ENCODE measurements around the gene SLC8A3. TPM values are rescaled to one million over a fixed set of nuclear protein-coding genes. Genes with fewer than 3 reads are reported as not detected.

Gene SLC8A3
- total RNA-seq, 1 donor from 2014 or later, result 0.68 TPM

GRCh38 chr14:70177081-70177800 is 11.5 kb downstream of the SLC8A3 start:
- DNase-seq, result no peak

DNA sequence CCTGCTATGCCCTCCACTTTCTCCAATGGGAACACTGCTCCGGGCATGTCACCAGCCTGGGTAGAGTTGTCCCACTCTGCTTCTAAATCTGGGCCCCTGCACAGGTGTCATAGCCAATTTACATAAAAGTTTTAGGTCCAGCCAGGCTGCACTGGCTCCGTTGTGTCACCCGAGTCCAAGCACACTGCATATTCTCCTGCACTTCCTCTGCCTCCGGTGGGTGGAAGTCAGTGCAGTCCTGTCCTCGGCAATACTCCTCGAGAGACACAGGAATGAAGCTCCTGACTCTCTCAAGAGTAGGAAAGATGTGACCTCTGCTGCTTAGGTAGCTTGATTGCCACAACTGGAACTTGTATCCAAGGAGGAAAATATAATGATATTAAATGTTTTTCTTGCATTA is 15.2 kb downstream of the SLC8A3 start:
- DNase-seq, result no peak

- no peak for DNase-seq
Observed at GRCh38 chr14:70171726-70172125, 17.0 kb downstream of the SLC8A3 start.

GRCh38 chr14:70170976-70171375 is 17.8 kb downstream of the SLC8A3 start:
- DNase-seq, result no peak

DNA sequence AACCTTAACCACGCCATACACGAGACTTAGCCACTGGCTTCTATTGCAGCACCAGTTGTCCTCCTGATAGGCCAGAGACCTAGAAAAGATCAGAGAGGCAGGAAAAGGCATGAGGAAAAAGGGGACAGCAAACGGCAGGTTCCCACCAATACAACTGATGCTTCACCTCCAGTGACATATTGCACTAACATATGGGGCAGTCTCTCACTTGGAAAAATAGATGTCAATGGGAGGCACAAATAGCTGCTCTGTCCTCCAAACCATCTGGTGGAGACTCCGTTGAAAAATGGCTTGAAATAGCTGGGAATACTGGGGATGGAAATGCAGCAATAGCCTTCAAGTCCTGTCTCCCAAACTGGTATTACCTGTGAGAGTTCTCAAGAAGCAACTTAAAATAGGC is 20.3 kb downstream of the SLC8A3 start:
- no peak for DNase-seq

DNA sequence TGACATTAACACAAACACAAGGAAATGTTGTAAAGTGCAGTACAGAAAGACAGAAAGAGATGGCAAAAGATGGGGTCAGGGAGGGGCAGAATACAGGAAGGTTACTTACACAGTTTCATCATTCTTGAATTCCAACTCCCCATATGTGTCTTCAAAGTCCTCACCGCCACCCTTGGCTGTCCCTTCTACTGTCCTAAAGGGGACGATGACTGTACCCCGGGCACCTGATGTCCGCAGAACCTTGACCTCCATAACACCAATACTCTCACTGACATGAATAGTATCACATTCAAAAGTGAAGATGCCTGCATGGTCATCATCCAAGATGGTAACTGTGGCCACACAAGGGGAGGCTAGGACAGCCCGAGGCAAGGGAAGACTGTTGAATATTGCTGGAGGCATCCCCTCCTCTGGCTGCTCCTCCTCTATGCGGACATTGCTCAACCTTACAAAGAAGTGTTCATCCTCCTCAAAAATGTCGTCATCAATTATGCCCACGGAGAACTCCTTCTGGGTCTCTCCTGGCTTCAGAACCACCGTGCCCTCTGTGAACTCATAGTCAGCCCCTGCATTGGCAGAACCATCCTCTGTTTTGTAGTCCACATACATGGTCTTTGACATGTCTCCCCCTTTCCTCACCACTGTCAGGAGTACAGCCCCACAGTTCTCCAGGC is 22.1 kb downstream of the SLC8A3 start:
- DNase-seq, result no peak

- no peak for DNase-seq
Observed at GRCh38 chr14:70162358-70162757, 26.4 kb downstream of the SLC8A3 start.

DNA sequence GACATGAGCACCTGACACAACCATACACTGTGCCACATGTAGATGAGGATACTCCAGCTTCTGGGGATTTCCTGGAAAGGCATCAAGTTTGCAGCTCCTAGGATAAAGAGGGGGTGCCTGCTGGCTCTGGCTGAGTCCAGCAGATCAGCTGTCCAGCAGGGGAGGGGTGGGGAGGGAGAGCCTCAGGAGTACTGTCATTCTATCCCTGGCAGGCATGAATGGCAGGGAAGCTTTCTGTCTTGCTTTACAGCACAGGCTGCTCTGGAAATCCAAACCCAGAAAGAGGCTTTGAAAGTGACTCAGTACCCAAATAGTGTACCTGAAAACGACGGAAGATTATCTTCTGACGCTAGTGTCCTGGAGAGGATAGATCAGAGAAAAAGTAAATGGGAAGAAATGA is 32.2 kb downstream of the SLC8A3 start:
- no peak for DNase-seq

DNA sequence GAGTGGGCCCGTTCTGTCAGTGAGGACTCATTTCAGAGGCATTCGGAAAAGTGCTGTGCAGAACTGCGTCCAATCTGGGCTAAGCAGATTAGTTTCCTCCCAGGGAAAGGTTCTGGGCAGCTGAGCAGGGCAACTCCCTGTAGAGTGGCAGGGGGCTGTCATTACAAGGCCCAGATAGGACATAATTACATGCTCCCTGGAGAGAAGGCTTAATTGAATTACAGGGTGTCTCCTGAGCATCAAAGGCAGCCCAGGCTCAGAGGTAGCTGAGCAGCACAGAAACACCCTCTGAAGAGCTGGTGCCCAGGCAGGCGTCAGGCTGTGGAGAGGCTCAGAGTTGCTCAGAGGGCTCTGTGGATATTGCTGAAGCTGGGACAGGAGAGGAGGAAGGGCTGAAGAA is 36.0 kb downstream of the SLC8A3 start:
- no peak for DNase-seq

DNA sequence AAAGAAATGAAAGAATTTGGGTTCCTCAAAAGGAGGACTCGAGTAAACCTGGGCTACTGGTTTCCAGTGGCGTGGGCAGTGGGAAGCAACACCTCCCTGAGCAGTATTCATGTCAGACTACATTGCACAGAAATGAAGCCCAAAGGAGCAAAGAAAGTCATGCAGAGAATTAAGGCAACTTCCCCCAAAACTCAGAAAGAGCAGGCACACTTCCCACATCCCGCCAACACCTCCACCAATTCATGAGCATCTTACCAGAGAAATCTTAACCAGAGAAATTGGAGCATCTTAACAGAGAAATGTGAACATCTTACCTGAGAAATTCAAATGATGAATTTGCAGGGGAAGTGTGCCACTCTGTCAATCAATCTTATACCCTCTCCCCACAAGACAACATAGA is 36.7 kb downstream of the SLC8A3 start:
- no peak for DNase-seq

- no peak for DNase-seq
Observed at GRCh38 chr14:70149596-70150165, 39.1 kb downstream of the SLC8A3 start.

DNA sequence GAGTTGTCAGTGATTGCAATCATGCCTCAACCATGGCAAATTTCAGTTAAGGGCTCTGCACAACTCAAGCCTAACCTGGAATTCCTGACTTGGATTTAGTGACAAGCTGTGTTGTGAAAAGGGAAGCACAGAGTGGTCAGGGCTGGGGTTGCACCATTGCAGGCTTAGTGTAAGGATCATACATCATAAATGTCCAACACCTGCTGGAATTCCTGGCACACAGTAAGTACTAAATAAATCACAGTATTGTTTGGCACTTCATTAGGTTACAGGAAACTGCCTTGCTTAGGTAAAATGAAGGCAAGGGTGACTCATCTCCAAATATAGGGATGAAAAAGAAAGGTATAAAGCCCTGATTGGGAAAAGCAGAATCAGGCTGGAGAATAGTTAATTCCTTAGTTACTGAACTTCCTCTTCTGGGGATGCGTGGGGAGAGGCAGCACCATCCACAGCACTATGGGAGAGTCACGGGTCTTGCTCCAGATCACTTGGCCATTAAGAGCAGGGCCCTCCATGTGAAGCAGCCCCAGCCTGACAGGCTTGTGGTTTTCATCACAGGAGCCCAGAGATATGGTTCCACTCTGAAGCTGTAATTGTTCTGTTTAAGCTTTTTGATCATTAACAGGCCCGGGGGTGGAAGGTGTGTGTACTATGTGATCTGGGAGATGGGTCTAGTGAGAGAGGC is 39.7 kb downstream of the SLC8A3 start:
- no peak for DNase-seq

- DNase-seq, result no peak
Observed at GRCh38 chr14:70148351-70148750, 40.4 kb downstream of the SLC8A3 start.

GRCh38 chr14:70144046-70144445 is 44.7 kb downstream of the SLC8A3 start:
- DNase-seq, result no peak

- no peak for DNase-seq
Observed at GRCh38 chr14:70143306-70143705, 45.4 kb downstream of the SLC8A3 start.

GRCh38 chr14:70140614-70141013 is 48.1 kb downstream of the SLC8A3 start:
- no peak for DNase-seq

- no peak for DNase-seq
Observed at GRCh38 chr14:70139384-70139783, 49.4 kb downstream of the SLC8A3 start.

DNA sequence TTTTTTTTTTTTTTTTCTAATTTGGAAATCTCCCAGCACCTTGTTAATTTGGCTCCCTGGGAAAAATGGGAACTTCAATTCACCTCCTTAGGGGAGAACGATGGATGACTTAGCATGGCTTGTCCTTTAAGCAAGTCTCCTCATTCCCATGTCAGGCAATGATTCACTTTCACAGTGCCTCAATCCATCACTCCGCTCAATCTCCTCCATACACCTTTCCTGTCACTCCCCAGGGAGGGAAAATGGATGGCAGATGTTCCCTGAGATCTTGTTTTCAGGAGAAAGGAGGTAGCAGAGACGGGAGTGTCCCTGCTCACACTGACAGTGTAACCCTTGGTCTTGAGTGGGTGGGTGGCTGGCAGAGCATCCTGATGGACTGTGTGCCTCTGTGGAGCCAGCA is 51.0 kb downstream of the SLC8A3 start:
- DNase-seq, result no peak

GRCh38 chr14:70133461-70133860 is 55.3 kb downstream of the SLC8A3 start:
- DNase-seq, result no peak

DNA sequence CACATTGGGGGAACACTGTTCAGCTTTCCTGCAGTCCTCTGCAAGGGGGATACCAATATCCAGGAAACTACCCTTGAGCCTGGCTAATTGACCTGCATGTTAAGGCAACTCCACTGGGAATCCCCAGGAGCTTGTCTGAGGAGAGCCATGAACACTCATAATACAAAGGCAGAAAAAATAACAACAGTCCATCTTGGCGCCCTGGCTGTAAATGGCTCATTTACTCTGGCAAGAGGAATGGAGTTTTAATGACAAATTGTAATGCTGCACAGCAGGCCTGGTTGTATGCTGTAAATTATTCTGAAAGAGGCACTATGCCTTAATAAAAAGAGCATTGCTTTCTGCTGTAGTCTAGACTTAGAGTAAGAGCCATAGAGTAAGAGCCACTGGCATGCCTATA is 58.3 kb downstream of the SLC8A3 start:
- no peak for DNase-seq

GRCh38 chr14:70127186-70127585 is 61.6 kb downstream of the SLC8A3 start:
- DNase-seq, result no peak

DNA sequence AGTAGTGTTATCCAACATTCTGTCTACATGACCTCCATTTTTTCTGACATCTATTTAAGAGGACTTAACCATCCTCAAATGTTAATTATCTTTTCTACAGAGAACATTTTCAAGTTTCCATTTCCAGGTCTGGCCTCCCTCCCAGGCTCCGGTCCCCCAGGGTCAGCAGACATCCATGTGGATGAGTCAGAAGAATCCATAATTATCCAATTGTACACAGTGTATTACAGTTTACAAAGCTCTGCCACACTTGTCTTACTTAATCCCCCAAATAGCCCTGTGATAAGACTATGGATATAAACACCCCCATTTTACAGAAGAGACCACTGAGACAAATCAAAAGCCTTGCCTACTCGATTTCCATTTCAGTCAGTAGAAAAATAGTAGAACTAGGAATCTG is 65.0 kb downstream of the SLC8A3 start:
- no peak for DNase-seq

GRCh38 chr14:70121521-70121920 is 67.2 kb downstream of the SLC8A3 start:
- DNase-seq, result no peak

GRCh38 chr14:70118064-70118463 is 70.7 kb downstream of the SLC8A3 start:
- no peak for DNase-seq

Data from dermis blood vessel endothelial cell (primary cell).